MM.1S (cell line): ENCODE measurements around the gene PRELID3B.

Experiments used
- DNase-seq: peaks from one replicate; pipeline ENCODE4 v3.0.0-alpha.2; 2015
- H2AFZ ChIP-seq: fragments of 300-600 bp; sonication (generic); 2 replicates; pipeline ENCODE4 v1.6.0; 2016; ENCODE audit warnings: antibody characterized with exemption, low read length
- H3F3A ChIP-seq: fragments of 300-600 bp; sonication (generic); 2 replicates; pipeline ENCODE4 v1.6.1; 2016; ENCODE audit warnings: mild to moderate bottlenecking, antibody characterized with exemption, low read length, moderate library complexity, mixed read lengths; ENCODE audit not compliant: insufficient read depth
- H3K27ac ChIP-seq: fragments of 300-600 bp; sonication (generic); 2 replicates; pipeline ENCODE4 v1.5.1; 2016; ENCODE audit warnings: mild to moderate bottlenecking, low read length
- H3K27me3 ChIP-seq: fragments of 300-600 bp; sonication (generic); replicated peaks from 2 replicates; pipeline ENCODE4 v1.6.0; 2016; ENCODE audit warnings: low read length; ENCODE audit not compliant: insufficient read depth
- H3K36me3 ChIP-seq: fragments of 300-600 bp; sonication (generic); replicated peaks from 2 replicates; pipeline ENCODE4 v1.6.1; 2016; ENCODE audit warnings: mild to moderate bottlenecking, low read length, mixed read lengths; ENCODE audit not compliant: insufficient read depth
- H3K4me1 ChIP-seq: fragments of 300-600 bp; sonication (generic); 2 replicates; pipeline ENCODE4 v1.6.1; 2016; ENCODE audit warnings: low read length, mixed read lengths
- H3K4me2 ChIP-seq: fragments of 300-600 bp; sonication (generic); 2 replicates; pipeline ENCODE4 v1.6.0; 2016; ENCODE audit warnings: low read depth, low read length
- H3K4me3 ChIP-seq: fragments of 300-600 bp; sonication (generic); 2 replicates; pipeline ENCODE4 v1.5.1; 2016; ENCODE audit warnings: low read length, mixed read lengths
- H3K79me2 ChIP-seq: fragments of 300-600 bp; sonication (generic); 2 replicates; pipeline ENCODE4 v1.6.1; 2016; ENCODE audit warnings: mixed run types, low read length, mixed read lengths
- H3K9ac ChIP-seq: fragments of 300-600 bp; sonication (generic); 2 replicates; pipeline ENCODE4 v1.6.1; 2016; ENCODE audit warnings: low read length, mixed read lengths
- H3K9me2 ChIP-seq: fragments of 300-600 bp; sonication (generic); replicated peaks from 2 replicates; pipeline ENCODE4 v1.6.1; 2016; ENCODE audit warnings: mild to moderate bottlenecking, low read length, mixed read lengths; ENCODE audit not compliant: insufficient read depth
- H3K9me3 ChIP-seq: fragments of 300-600 bp; sonication (generic); replicated peaks from 2 replicates; pipeline ENCODE4 v1.6.1; 2016; ENCODE audit warnings: mild to moderate bottlenecking, low read length, mixed read lengths; ENCODE audit not compliant: insufficient read depth
- H4K20me1 ChIP-seq: fragments of 300-600 bp; sonication (generic); 2 replicates; pipeline ENCODE4 v1.6.1; 2016; ENCODE audit warnings: mild to moderate bottlenecking, low read length, moderate library complexity, mixed read lengths; ENCODE audit not compliant: insufficient read depth
- EZH2 ChIP-seq: fragments of 300-600 bp; sonication (generic); optimal IDR thresholded peaks from 2 replicates; pipeline ENCODE3; 2017; ENCODE audit warnings: low read depth, mild to moderate bottlenecking, antibody characterized with exemption, low read length, mixed read lengths
- EZH2phosphoT487 ChIP-seq: fragments of 300-600 bp; sonication (generic); IDR thresholded peaks from 2 replicates; pipeline ENCODE4 v1.6.1; 2018; ENCODE audit warnings: antibody characterized with exemption, low read length
- TF ChIP-seq, protein P1 (sequence below): fragments of 300-600 bp; sonication (generic); IDR thresholded peaks from 2 replicates; pipeline ENCODE4 v1.5.1; 2016; ENCODE audit warnings: antibody characterized with exemption, low read length, mixed read lengths

The PRELID3B gene

DNA sequence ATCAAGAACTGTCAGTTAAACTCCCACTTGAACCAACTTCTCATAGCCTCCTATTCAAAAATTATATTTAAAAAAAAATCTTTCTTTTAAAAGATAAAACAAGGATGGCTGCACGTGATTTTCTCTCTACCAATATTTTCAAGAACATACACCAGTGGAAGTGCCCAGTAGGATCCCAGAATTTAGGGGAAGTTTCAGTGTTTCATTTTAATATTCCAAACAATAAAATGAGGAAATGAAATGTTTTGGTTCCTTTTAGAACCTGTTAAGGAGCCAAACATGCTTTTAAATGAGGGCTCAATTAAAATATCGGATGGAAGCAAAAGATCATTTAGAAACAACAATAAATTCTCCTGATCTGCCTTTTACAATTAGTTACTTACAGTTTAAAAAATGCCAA, 26.4 kb upstream of the PRELID3B start:
- H3K79me2 ChIP-seq, result no peaks in the 10 kb centered on the region
- no peaks in the 10 kb centered on the region for H4K20me1 ChIP-seq
- H3K27me3 ChIP-seq, result peaks cover 30% of the 10 kb centered on the region

DNA sequence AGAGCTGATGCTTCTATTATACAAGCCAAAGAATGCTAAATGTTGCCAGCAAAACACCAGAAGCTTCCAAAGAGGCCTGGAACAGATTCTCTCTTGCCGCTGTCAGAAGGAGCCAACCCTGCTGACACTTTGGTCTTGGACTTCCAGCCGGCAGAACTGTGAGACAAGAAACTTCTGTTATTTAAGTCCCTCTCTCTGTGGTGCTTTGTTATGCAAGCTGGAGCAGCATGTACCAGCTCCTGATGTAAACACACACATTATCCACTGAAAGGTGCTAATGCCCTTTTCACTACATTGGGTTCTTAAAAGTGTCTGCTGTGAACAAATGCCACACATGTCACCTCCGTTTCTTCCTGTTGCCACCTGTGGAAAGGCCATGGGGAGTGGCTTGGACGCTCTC, 25.9 kb upstream of the PRELID3B start:
- Histone ChIP-seq H3K9ac (no peak overlapping the region), H3K9me2 (no peaks in the 10 kb centered on the region), H3K4me1 (no peaks in the 10 kb centered on the region), H4K20me1 (no peaks in the 10 kb centered on the region), H3K36me3 (no peaks in the 10 kb centered on the region), H3K79me2 (no peaks in the 10 kb centered on the region), H3K4me3 (no peak overlapping the region), H3K4me2 (no peak overlapping the region), H3K27ac (no peak overlapping the region), H2AFZ (no peak overlapping the region), H3F3A (no peaks in the 10 kb centered on the region), H3K27me3 (peaks cover 25% of the 10 kb centered on the region), H3K9me3 (no peaks in the 10 kb centered on the region)
- no peak for DNase-seq
- no peak for TF ChIP-seq EZH2
- no peak for TF ChIP-seq EZH2phosphoT487
- TF ChIP-seq, protein P1, sequence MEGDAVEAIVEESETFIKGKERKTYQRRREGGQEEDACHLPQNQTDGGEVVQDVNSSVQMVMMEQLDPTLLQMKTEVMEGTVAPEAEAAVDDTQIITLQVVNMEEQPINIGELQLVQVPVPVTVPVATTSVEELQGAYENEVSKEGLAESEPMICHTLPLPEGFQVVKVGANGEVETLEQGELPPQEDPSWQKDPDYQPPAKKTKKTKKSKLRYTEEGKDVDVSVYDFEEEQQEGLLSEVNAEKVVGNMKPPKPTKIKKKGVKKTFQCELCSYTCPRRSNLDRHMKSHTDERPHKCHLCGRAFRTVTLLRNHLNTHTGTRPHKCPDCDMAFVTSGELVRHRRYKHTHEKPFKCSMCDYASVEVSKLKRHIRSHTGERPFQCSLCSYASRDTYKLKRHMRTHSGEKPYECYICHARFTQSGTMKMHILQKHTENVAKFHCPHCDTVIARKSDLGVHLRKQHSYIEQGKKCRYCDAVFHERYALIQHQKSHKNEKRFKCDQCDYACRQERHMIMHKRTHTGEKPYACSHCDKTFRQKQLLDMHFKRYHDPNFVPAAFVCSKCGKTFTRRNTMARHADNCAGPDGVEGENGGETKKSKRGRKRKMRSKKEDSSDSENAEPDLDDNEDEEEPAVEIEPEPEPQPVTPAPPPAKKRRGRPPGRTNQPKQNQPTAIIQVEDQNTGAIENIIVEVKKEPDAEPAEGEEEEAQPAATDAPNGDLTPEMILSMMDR, result no peak

More for the DNA sequence above, 26.4 kb upstream of the PRELID3B start:
- Histone ChIP-seq H3K27ac (no peak overlapping the region), H3F3A (no peaks in the 10 kb centered on the region), H3K4me1 (no peaks in the 10 kb centered on the region), H3K9ac (no peak overlapping the region), H2AFZ (no peak overlapping the region), H3K9me2 (no peaks in the 10 kb centered on the region), H3K4me2 (no peak overlapping the region), H3K4me3 (no peak overlapping the region), H3K9me3 (no peaks in the 10 kb centered on the region), H3K36me3 (no peaks in the 10 kb centered on the region)
- no peak for DNase-seq
- TF ChIP-seq EZH2phosphoT487 (no peak), EZH2 (no peak)
- TF ChIP-seq, protein P1, result no peak

DNA sequence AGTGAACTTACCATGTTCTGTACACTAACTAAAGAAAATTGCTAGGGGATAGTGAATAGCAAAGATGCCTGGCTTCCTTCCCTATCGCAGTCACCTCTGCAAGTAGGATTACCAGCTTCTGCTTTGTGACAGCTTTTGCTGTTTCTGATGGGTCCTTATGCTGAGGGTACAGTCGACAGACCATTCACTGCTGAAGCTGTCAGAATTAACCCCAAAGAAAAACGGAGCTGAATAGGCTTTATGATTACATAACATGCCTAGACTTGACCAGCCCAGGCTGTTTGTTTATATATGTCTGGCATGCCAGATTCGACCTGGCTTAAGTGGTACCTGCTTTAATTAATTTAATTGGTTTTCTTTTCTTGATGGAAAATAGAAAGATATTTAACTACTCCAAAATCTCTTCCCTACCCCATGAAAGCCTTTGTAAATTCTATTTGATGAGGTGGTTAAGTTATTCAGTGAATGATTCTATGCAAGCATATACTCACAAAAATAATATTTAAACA, 21.7 kb upstream of the PRELID3B start:
- H4K20me1 ChIP-seq, result no peaks in the 10 kb centered on the region
- H3K9ac ChIP-seq, result no peak overlapping the region
- H3K4me3 ChIP-seq, result no peak overlapping the region
- H3K27ac ChIP-seq, result no peak overlapping the region
- no peak for DNase-seq
- H3K79me2 ChIP-seq, result no peaks in the 10 kb centered on the region
- no peak overlapping the region for H2AFZ ChIP-seq
- no peaks in the 10 kb centered on the region for H3F3A ChIP-seq
- H3K9me2 ChIP-seq, result no peaks in the 10 kb centered on the region
- no peaks in the 10 kb centered on the region for H3K4me1 ChIP-seq
- no peaks in the 10 kb centered on the region for H3K9me3 ChIP-seq
- no peak for TF ChIP-seq EZH2
- TF ChIP-seq, protein P1, result no peak
- TF ChIP-seq EZH2phosphoT487, result no peak
- H3K27me3 ChIP-seq, result no peaks in the 10 kb centered on the region; the same call in 1 of the 2 replicates
- no peak overlapping the region for H3K4me2 ChIP-seq
- no peaks in the 10 kb centered on the region for H3K36me3 ChIP-seq
